NCI-H146 treated with DMSO at 0.1 percent for 48 hours (cell line): ENCODE data around the gene TPD52L2.
"Not testable (repeated sequence)": the region's sequence is repeated elsewhere in the genome, so short reads cannot be mapped to it uniquely, and the experiment has no call there.

Experiments used
- DNase-seq: peaks from one replicate; lab custom pipeline; 2025; ENCODE audit not compliant: unreplicated experiment; lab: John Stamatoyannopoulos, UW

The TPD52L2 gene

DNA sequence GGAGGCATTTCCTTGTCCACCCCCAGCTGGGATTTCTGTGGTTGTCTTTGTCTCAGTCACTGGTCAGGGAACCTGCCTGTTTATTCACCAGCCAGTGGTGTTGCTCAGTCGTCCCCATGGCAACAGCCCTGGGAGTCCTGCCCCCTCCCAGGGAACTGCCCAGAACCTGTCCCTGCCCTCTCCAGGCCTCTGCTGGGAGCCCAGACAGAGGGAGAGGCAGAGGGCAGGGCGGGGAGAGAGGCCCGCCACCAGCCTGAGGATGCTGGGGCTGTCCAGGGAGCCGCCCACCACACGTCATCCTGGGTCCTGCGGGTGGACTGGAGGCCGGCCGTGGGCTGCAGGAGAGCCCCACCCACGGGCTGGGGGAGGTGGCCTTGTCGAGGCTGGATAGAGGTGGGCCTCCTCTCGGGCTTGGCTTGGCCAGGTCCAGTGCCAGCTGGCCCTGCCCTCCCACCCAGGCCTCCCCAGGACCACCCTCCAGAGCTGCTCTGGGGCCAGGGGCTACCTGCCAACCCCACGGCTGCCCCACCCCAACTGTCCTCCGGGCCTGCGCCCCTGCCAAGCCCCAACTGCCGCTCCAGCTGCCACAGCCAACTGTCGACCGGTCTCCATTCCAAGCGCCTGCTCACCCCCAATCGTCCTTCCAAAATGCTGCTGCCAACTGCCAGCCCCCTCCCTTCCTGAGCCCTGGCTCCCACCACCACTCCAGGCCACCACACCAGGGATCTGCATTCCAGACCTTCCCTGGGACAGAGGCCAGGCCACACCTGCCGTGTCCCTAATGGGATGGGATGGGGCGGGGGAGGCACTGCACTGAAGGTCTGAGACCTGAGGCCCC, 29.8 kb upstream of the TPD52L2 start:
- DNase-seq: peak; percentile 70

DNA sequence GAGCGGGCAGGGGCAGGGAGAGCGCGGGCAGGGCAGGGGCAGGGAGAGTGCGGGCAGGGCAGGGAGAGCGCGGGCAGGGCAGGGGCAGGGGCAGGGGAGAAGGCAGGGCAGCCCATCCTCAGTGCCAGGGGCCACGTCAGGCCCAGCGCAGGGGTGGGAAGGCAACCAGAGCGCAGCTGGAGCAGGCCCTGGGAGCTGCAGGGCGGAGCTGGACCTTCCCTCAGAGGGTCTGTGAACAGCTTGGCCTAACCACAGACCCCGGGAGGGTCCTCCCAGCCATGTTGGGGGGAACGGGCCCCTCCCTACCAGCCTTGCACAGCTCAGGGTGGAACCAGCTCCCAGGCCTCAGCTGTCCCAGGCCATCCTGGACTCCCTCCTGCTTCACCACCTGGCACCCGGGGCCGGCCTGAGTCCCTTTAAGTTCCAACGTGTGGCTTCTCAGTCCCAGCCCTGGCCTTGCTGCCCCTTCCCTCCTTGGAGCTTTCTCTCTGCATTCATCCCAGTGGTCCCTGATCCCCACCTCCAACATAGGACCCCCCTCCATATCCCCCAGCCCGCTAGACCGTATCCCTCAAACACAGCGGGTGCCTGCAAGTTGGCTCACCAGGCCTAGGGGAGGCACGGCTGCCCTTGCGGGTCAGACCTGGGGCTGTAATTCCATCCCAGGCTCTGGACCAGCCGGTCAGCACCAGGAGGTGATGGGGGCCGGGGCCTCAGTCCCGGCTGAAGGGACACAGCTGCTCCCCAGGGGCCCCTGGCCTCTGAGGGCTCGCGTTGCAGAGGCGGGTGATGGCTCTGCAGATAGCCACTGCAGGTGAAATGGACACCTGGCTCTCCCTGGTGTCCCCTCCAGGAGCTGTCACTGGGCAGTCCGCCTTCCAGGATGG, 28.4 kb upstream of the TPD52L2 start:
- DNase-seq: no peak

- no peak for DNase-seq
Observed at GRCh38 chr20:63837479-63837878, 27.6 kb upstream of the TPD52L2 start.

- no peak for DNase-seq
Observed at GRCh38 chr20:63839620-63840019, 25.4 kb upstream of the TPD52L2 start.

DNA sequence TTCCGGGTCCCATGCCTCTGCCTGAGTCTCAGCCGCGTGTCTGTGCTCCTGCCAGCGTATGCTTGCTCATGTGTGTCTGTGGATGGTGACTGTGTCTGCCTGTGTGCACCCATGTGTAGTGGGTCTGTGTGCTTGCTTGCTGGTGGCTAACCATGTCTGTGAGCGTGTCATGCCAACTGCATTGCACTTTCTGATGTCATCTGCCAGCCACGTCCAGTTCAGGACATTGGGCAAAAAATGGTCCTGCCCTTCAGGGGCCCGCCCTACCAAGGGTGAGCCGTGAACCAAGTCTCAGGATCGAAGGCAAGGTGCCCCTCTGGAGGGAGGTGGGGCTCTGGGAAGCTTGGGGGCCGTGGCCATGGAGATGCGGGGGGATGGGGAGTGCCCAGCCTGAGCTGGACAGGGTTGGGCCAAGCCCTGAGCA, 24.7 kb upstream of the TPD52L2 start:
- DNase-seq: no peak

- no peak for DNase-seq
Observed at GRCh38 chr20:63842258-63842657, 22.8 kb upstream of the TPD52L2 start.

GRCh38 chr20:63843222-63843621, 21.8 kb upstream of the TPD52L2 start:
- no peak for DNase-seq

GRCh38 chr20:63843778-63844177, 21.3 kb upstream of the TPD52L2 start:
- no peak for DNase-seq

DNA sequence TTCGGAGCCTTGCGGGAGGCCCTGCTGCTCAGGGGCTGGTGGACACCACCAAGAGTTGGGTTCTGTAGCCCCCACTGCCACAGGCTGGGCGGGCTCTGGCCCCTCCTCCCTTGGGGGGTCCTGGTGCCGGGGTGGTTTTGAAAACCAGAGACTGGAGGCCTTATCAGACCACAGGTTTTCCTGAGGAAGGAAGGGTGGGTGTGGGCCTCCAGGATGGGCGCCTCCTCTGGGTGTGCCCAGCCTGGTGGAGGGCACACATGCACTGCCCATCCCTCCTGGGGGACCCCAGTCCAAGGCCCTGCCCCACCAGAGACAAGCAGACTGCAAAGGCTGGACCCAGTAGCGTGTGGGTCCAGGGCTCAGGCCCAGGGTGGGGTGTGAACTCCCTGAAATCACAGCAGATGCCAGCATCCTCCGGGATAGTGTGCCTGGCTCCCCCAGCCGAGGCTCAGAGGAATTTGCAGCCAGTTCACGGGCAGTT, 20.5 kb upstream of the TPD52L2 start:
- DNase-seq: no peak

- DNase-seq: no peak
Observed at GRCh38 chr20:63846128-63846771, 18.8 kb upstream of the TPD52L2 start.

DNA sequence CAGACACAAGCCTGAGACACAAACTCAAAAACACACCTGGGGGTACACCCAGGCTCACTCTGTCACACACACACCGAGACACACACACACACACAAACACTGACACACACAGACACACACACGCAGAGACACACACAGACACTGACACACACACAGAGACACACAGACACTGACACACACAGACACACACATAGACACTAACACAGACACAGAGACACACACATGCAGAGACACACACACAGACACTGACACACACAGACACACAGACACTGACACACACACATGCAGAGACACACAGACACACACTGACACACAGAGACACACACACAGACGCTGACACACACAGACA, 18.2 kb upstream of the TPD52L2 start:
- DNase-seq: no peak

DNA sequence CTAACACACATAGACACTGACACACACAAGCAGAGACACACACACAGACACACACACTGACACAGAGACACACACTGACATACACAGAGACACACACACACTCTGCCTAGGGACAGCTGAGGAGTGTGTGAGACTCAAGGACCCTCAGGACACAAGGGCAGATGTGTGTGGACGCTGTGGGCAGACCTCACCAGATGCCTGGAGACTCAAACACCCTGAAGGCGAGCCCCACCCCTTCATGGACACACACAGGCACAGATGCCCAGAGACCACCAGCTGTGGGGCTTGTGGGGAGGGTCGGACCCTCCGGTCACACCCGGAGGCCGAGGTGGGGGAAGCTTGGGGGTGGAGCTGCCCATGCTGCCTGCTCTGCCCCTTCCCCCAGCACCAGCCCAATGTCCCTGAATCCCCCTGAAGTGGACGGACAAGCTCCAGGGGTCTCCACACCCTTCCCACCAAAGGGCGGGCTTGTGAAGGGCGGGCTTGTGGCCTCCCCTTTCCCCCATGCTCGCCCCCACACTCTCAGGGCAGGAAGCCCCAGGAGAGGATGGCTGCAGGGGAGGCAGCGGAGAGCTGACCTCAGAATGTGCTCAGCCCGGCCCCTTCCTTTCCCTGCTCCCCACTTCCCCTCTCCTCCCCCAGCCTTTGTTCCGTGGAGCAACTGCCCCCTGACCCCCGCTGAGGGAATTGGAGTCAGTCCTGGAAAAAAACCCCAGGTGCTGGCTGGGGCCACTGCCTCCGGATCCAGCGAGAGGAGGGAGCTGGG, 17.6 kb upstream of the TPD52L2 start:
- DNase-seq: no peak

DNA sequence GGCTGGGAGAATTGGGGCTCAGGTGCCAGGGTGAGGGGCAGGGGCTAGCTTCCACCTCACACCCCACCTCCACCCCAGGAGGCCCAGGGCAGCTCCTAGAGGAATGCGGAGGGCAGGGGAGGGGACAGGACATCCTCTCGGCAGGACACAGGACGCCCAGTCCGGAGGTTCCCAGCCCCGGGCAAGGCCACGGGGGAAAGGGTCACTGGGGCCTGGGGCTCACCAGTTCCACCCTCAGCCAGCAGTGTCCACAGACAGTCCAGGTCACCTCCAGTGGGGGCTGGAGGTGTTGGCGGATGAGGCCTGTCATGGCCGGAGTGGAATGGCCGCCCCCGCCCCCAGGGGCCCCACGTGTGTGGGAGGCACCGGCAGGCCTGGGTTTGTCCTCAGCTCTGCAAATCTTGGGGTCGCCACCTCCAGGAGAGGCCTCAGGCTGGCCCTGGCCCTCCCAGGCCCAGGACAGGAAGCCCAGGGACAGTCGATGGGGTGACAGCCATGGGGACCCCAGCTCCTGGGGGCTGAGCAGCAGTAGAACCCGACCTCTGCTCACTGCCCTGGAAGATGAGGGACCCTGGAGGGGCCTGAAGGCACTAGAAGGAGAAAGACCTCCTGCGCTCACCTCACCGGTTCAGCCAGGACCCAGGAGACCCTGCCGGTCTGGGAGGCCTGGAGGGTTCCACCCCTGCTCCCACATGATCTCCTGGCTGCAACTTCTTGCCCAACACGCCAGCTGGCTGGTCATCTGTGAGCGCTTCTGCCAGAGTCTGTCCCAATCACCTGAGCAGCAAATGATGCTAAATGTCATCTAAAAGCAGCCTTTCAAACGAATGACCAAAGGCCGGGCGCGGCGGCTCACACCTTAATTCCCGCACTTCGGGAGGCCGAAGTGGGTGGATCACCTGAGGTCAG, 16.8 kb upstream of the TPD52L2 start:
- DNase-seq: no peak

- DNase-seq: no peak
Observed at GRCh38 chr20:63850689-63851547, 14.2 kb upstream of the TPD52L2 start.

DNA sequence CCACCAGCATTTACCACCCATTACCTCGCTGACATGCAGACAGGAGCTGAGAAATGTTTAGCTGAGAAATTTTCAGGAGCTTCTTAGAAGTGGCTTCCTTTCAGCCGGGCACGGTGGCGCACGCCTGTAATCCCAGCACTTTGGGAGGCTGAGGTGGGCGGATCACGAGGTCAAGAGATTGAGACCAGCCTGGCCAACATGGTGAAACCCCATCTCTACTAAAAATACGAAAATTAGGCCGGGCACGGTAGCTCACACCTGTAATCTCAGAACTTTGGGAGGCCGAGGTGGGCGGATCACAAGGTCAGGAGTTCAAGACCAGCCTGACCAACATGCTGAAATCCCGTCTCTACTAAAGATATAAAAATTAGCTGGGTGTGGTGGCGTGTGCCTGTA, 13.5 kb upstream of the TPD52L2 start:
- not testable (repeated sequence) for DNase-seq

- not testable (repeated sequence) for DNase-seq
Observed at GRCh38 chr20:63853733-63854068, 11.4 kb upstream of the TPD52L2 start.

- no peak for DNase-seq
Observed at GRCh38 chr20:63854069-63854765, 10.9 kb upstream of the TPD52L2 start.

DNA sequence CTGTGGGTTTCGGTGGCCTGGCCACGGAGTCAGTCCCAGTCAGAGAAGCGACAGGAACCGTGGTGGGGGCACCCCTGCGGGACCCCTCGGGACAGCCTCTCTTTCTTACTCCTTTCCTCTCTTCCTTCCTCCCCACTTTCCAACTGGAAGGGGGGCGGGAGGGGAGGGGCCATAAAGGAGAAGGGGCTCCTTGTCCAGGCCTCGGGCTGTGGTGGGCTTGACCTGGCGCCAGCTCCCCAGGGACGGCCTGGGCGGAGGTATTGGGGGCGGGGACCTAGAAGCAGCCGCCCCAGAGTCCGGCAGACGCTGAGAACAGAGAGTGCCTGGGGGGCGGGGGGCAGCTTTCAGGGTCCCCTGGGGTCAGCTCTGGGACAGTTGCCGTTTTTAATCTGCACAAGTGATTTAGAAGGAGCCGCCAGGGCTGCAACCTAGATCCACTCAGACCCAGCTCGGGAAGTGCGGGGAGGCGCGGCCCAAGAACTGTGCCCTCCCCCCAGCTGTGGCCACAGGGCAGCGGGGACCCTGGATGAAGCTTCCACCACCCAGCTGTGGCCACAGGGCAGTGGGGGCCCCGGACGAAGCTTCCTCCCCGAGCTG, 10.2 kb upstream of the TPD52L2 start:
- DNase-seq: no peak
